Stomach (tissue), 4 donors: Measurements from ENCODE around the gene DYNLT1.

ENCODE experiments used
- EP300 ChIP-seq: sonication (generic); formaldehyde crosslinking; IDR thresholded peaks from one replicate; pipeline ENCODE4 v1.6.1; 2017; ENCODE audit warnings: antibody characterized with exemption
- POLR2AphosphoS5 ChIP-seq, 3 donors: sonication (generic); formaldehyde crosslinking; IDR thresholded peaks; one replicate each; pipeline ENCODE4 v1.6.1; 2016; ENCODE audit warnings: antibody characterized with exemption in 3 of 3

DNA sequence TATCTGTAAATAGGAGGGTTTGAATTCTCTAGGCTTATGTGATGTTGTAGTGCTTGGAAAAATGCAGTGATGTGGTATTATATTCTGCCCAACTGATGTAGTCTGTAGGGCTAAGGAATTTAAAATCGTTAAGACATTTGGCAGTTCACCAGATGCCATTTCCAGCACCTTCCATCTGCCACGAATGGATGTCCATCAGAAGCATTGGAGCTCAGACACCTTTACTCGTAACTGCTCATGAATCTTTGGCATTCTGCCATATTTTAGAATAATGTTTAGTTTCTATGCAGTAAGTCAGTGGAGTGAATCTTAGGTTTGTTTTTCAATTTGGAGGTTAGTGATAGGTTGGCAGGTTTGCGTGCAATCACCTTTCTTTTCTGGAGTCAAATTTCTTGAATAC is 3.0 kb upstream of the DYNLT1 start:
- TF ChIP-seq EP300 (no peak), POLR2AphosphoS5 (IDR thresholded peaks at IDR 0.05) (no peak)
